Astrocyte (in vitro differentiated cells and primary cell): Measurements from ENCODE around the gene SUMO3.

ENCODE experiments used
- EZH2 ChIP-seq: IDR thresholded peaks from 2 replicates; pipeline ENCODE4 v1.6.1; 2012; ENCODE audit warnings: mild to moderate bottlenecking, low read length, inconsistent platforms; ENCODE audit not compliant: insufficient read depth
- TF ChIP-seq, protein P1 (sequence below): IDR thresholded peaks from 2 replicates; pipeline ENCODE4 v1.5.1; 2011; ENCODE audit warnings: low read depth, mild to moderate bottlenecking, inconsistent platforms, low read length, moderate library complexity; ENCODE audit not compliant: insufficient read depth

GRCh38 chr21:44849616-44850130, 31.8 kb upstream of the SUMO3 start:
- TF ChIP-seq, protein P1, sequence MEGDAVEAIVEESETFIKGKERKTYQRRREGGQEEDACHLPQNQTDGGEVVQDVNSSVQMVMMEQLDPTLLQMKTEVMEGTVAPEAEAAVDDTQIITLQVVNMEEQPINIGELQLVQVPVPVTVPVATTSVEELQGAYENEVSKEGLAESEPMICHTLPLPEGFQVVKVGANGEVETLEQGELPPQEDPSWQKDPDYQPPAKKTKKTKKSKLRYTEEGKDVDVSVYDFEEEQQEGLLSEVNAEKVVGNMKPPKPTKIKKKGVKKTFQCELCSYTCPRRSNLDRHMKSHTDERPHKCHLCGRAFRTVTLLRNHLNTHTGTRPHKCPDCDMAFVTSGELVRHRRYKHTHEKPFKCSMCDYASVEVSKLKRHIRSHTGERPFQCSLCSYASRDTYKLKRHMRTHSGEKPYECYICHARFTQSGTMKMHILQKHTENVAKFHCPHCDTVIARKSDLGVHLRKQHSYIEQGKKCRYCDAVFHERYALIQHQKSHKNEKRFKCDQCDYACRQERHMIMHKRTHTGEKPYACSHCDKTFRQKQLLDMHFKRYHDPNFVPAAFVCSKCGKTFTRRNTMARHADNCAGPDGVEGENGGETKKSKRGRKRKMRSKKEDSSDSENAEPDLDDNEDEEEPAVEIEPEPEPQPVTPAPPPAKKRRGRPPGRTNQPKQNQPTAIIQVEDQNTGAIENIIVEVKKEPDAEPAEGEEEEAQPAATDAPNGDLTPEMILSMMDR, result no peak
- TF ChIP-seq EZH2, result no peak
